PC-3 (cell line): ENCODE results near the gene TTC7B. TPM values are rescaled to one million over a fixed set of nuclear protein-coding genes. Genes with fewer than 3 reads are reported as not detected.

ENCODE experiments used
- ATAC-seq: fragments of 200-7000 bp; cut with Tn5 transposase; 2 replicates; pipeline ENCODE4 v1.9.1; 2020; ENCODE audit warnings: mild to moderate bottlenecking, moderate library complexity
- BruUV-seq: library from RNA; stranded (reverse); fragments of 400-500 nt; replicated peaks from 2 replicates; lab custom pipeline; 2021; lab: Mats Ljungman, UMichigan
- CTCF ChIA-PET: fragments of 300-600 bp; sonication (Branson Sonifier 250); formaldehyde crosslinking; loops from one replicate; lab custom pipeline; 2022; ENCODE audit warnings: antibody characterized with exemption; lab: Charles Lee
- POLR2A ChIA-PET: fragments of 300-600 bp; sonication (Branson Sonifier 250); formaldehyde crosslinking; loops from one replicate; lab custom pipeline; 2022; ENCODE audit warnings: antibody characterized with exemption; ENCODE audit not compliant: unreplicated experiment; lab: Charles Lee
- DNase-seq: peaks from one replicate; pipeline ENCODE4 v3.0.0-alpha.2; 2015
- H2AFZ ChIP-seq: fragments of 300-600 bp; sonication (generic); 2 replicates; pipeline ENCODE4 v1.6.0; 2016; ENCODE audit warnings: antibody characterized with exemption, low read length
- H3F3A ChIP-seq: fragments of 300-600 bp; sonication (generic); one replicate; pipeline ENCODE4 v1.6.0; 2017; ENCODE audit warnings: antibody characterized with exemption, low read length, control low read depth, mild to moderate bottlenecking; ENCODE audit not compliant: unreplicated experiment
- H3K27ac ChIP-seq: fragments of 300-600 bp; sonication (generic); 2 replicates; pipeline ENCODE4 v1.5.1; 2016; ENCODE audit warnings: mild to moderate bottlenecking, low read length
- H3K27me3 ChIP-seq: fragments of 300-600 bp; sonication (generic); 2 replicates; pipeline ENCODE4 v1.6.1; 2016; ENCODE audit warnings: low read length, mixed read lengths
- H3K36me3 ChIP-seq: fragments of 300-600 bp; sonication (generic); 2 replicates; pipeline ENCODE4 v1.6.1; 2016; ENCODE audit warnings: low read depth, mixed run types, low read length, mixed read lengths
- H3K4me1 ChIP-seq: fragments of 300-600 bp; sonication (generic); 2 replicates; pipeline ENCODE4 v1.5.1; 2016; ENCODE audit warnings: low read length; ENCODE audit not compliant: insufficient read depth
- H3K4me2 ChIP-seq: fragments of 300-600 bp; sonication (generic); 2 replicates; pipeline ENCODE4 v1.6.0; 2016; ENCODE audit warnings: low read length
- H3K4me3 ChIP-seq: fragments of 300-600 bp; sonication (generic); 2 replicates; pipeline ENCODE4 v1.5.1; 2016; ENCODE audit warnings: mild to moderate bottlenecking, low read length, mixed read lengths
- H3K79me2 ChIP-seq: fragments of 300-600 bp; sonication (generic); 2 replicates; pipeline ENCODE4 v1.6.1; 2017; ENCODE audit warnings: low read length, mixed read lengths
- H3K9ac ChIP-seq: fragments of 300-600 bp; sonication (generic); 2 replicates; pipeline ENCODE4 v1.6.0; 2016; ENCODE audit warnings: mild to moderate bottlenecking, low read length
- H3K9me2 ChIP-seq: fragments of 300-600 bp; sonication (generic); replicated peaks from 2 replicates; pipeline ENCODE4 v1.6.1; 2016; ENCODE audit warnings: mixed run types, low read length, mixed read lengths
- H3K9me3 ChIP-seq: fragments of 300-600 bp; sonication (generic); 2 replicates; pipeline ENCODE4 v1.6.1; 2016; ENCODE audit warnings: low read length, mixed read lengths
- H4K20me1 ChIP-seq: fragments of 300-600 bp; sonication (generic); 2 replicates; pipeline ENCODE4 v1.6.1; 2016; ENCODE audit warnings: low read length, mixed read lengths
- CTCF ChIP-seq: fragments of 300-600 bp; sonication (generic); conservative IDR thresholded peaks from 2 replicates; pipeline ENCODE4 v1.5.1; 2017; ENCODE audit warnings: antibody characterized with exemption, low read depth, mild to moderate bottlenecking, low read length
- EZH2 ChIP-seq: fragments of 300-600 bp; sonication (generic); IDR thresholded peaks from one replicate; pipeline ENCODE4 v1.6.1; 2017; ENCODE audit warnings: antibody characterized with exemption, mild to moderate bottlenecking, low read length; ENCODE audit not compliant: unreplicated experiment
- EZH2phosphoT487 ChIP-seq: fragments of 300-600 bp; sonication (generic); IDR thresholded peaks from 2 replicates; pipeline ENCODE4 v1.6.1; 2018; ENCODE audit warnings: mild to moderate bottlenecking, antibody characterized with exemption, low read length, borderline replicate concordance
- intact Hi-C: fragments of 100-400 bp; cut with micrococcal nuclease; formaldehyde crosslinking; loops from 2 replicates; pipeline ENCODE4 v1.9.0; 2023
- total RNA-seq: library from RNA; depleted of rRNA; stranded (reverse); fragments of >200 nt; gene quantifications from 2 replicates; pipeline ENCODE4 v1.2.3, GENCODE V29; 2014

Gene TTC7B
- total RNA-seq, 1 experiment from 2014 or later, result 45.6 TPM

GRCh38 chr14:90732718-90733117 lies 83.5 kb downstream of the TTC7B start:
- ChIA-PET CTCF (no interaction called here), POLR2A (no interaction called here)
- no peaks in the 10 kb centered on the region for H3K79me2 ChIP-seq
- DNase-seq (no peak), ATAC-seq (no peak)
- intact Hi-C loops, result no loop called here
- no peaks in the 10 kb centered on the region for H3K36me3 ChIP-seq
- no peaks in the 10 kb centered on the region for H3K9me2 ChIP-seq
- TF ChIP-seq EZH2phosphoT487 (no peak), CTCF (no peak), EZH2 (no peak)
- H3K9me3 ChIP-seq, result no peaks in the 10 kb centered on the region
- H2AFZ ChIP-seq, result no peak overlapping the region
- no peaks in the 10 kb centered on the region for H3K27me3 ChIP-seq
- H3F3A ChIP-seq, result no peaks in the 10 kb centered on the region
- H3K9ac ChIP-seq, result no peak overlapping the region
- no peaks in the 10 kb centered on the region for H4K20me1 ChIP-seq
- no peak overlapping the region for H3K27ac ChIP-seq
- H3K4me2 ChIP-seq, result no peak overlapping the region
- no peak overlapping the region for H3K4me3 ChIP-seq
- BruUV-seq, result no TSS peak
- H3K4me1 ChIP-seq, result no peaks in the 10 kb centered on the region

GRCh38 chr14:90732139-90732538 lies 84.1 kb downstream of the TTC7B start:
- ChIA-PET CTCF (no interaction called here), POLR2A (no interaction called here)
- Histone ChIP-seq H3K4me2 (no peak overlapping the region), H3K27ac (no peak overlapping the region), H3K4me1 (0 out of 2 replicates have a peak, but pooled peaks cover under 1% of the 10 kb centered on the region), H3K9me3 (no peaks in the 10 kb centered on the region), H3K36me3 (no peaks in the 10 kb centered on the region), H3K9ac (no peak overlapping the region), H2AFZ (no peak overlapping the region), H4K20me1 (no peaks in the 10 kb centered on the region), H3K4me3 (no peak overlapping the region), H3K79me2 (no peaks in the 10 kb centered on the region), H3K9me2 (no peaks in the 10 kb centered on the region), H3F3A (no peaks in the 10 kb centered on the region), H3K27me3 (no peaks in the 10 kb centered on the region)
- intact Hi-C loops, result no loop called here
- DNase-seq (no peak), ATAC-seq (no peak)
- no TSS peak for BruUV-seq
- TF ChIP-seq EZH2phosphoT487 (no peak), CTCF (no peak), EZH2 (no peak)

- no peak for TF ChIP-seq EZH2phosphoT487
- no peak for TF ChIP-seq CTCF
- no peak for TF ChIP-seq EZH2
- Histone ChIP-seq H3K4me3 (no peak overlapping the region), H3K27me3 (no peaks in the 10 kb centered on the region), H3K9ac (no peak overlapping the region), H3K4me2 (no peak overlapping the region), H3K36me3 (no peaks in the 10 kb centered on the region), H3K9me2 (no peaks in the 10 kb centered on the region), H3K79me2 (no peaks in the 10 kb centered on the region), H3K27ac (no peak overlapping the region), H3K9me3 (no peaks in the 10 kb centered on the region), H3K4me1 (peaks cover 5% of the 10 kb centered on the region; the same call in 1 of the 2 replicates), H4K20me1 (no peaks in the 10 kb centered on the region), H3F3A (no peaks in the 10 kb centered on the region), H2AFZ (no peak overlapping the region)
- no peak for ATAC-seq
- intact Hi-C loops, result no loop called here
- DNase-seq, result no peak
- ChIA-PET CTCF (no interaction called here), POLR2A (no interaction called here)
- BruUV-seq, result no TSS peak
These were observed 84.7 kb downstream of the TTC7B start for GRCh38 chr14:90731487-90731886.
